NCI-H1694 (cell line): ENCODE measurements around the gene GMPR2.
A peak's percentile ranks its signal among the peaks of the same experiment; 100 is the strongest.

Experiments
- DNase-seq: peaks from one replicate; lab custom pipeline; 2025; lab: John Stamatoyannopoulos, UW

GMPR2 gene

DNA sequence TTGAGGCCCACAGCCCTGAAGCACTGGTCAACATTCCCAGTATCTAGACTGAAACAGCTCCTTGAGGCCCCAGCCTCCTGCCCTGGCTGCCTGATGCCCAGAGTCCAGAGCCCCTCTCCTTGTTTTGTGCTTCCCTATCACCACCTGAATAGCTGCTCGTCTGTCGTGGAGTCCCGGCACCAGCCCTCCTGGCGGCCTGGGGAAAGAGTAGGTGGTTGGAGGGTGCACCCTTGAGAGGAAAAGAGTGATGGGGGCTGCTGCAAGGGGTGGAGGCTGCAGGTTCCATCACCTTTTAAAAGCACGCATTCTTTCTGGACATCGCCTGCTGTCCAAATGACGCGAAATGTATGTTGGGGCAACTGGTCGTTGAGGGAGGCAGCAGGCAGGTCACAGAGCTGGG, 35.5 kb downstream of the GMPR2 start:
- no peak for DNase-seq

DNA sequence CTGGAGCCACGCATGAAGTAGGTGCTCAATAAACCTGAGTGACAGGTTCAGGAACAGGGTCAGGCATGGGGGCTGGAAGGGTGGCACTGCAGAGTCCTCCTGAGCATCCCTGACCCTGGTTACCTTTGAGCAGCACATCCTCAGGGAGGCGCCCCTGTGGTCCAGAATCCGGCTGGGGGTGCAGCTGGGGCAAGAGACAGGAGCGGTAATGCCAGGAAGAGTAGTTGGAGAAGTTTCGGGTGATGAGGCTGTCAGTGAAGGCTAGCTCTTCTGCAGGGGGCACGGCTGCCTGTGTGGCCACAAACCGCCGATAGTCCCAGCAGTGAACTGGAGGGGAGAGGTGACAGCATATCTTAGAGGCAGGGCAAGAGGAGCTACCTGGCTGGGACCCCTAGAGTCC, 36.6 kb downstream of the GMPR2 start:
- no peak for DNase-seq

DNA sequence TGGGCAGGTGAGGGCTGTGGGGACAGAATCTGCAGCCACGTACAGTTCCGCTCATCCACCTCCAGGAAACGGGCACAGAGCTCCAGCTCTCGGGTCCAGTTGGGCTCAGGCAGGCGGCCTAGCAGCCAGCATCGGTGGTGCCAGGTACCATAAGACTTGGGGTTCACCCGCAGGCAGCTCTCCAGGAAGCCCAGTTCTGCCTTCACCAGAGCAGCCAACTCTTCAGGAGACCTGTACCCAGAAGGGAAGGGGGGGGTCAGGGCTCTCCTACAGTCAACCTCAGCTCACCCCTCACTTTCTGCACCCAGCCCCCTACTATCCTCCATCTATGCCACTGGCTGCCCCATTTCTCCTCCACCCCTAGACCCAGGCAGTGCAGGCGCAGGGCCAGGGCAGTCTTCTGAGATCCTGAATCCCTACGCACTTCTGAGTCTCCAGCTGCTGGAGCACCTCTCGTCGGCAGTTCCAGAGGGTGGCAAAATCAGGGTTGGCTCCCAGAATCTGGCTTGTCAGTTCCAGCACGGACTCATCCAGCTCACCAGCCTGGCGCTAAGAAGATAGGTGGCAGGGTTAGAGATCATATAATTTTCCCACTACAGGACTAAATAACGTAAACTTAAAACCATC, 37.3 kb downstream of the GMPR2 start:
- DNase-seq: no peak

DNA sequence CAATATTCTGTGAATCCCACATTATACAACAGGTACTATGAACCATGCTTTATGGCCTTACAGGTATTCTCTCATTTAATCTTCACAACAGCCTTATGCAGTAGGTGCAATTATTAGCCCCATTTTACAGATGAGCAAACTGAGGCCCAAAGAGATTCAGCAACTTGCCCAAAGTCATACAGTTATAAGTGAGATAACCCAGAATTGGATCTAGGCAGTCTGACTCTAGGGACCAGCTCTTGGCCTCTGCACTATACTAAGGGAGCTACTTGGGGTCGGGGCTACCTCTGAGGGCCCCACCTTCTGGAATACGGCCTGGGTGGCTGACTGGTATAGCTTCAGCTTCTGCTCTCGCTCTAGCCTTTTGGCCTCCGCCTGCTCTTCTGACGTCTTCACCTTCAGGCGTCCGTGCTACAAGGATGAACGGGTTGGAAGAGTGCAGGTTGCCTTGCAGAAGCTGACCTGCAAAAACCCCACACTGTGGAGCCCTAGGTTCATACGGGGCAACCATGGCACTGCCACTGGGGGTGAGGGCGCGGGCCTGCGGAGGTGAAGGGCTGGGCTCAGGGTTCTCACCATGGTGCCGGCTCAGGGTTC, 37.9 kb downstream of the GMPR2 start:
- DNase-seq: no peak

DNA sequence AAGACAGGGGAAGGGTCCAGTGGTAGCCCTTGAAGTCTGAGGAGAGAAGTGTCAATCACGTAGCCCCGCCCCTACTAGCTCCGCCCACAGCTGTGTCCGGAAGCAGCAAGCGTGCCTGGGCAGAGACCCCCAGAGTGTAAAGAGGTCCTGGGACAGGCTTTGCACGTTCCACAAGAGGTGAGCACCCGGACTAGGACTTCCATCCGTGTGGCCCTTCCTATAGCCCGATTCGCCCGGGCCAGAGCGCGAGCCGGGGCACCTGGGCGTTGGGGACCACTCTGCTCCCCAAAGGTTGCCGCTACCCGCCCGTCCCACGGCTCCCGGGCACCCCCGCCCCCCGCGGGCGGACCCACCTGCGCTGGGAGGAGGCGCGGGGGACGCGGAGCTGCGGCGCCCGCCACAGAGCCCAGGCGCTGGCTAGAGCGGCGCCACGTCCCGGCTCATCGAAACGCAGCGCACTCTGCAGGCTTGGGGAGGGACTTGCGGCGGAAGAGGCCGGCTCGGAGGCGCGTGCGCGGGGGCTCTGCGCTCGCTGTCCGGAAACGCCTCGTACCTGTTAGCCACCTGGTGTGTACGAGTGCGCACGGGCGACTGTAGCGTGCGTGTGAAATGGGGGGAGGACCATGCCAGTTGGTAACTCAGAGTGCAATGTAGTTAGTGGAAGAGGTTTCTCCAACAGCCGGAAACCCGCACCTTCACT, 38.6 kb downstream of the GMPR2 start, which contains the start of gene RABGGTA:
Gene RABGGTA, minus strand, starts transcription at position 464 of the 700 bp plus-strand sequence. CDS start 482 bp downstream, outside the sequence.
- DNase-seq: peak; percentile 87

DNA sequence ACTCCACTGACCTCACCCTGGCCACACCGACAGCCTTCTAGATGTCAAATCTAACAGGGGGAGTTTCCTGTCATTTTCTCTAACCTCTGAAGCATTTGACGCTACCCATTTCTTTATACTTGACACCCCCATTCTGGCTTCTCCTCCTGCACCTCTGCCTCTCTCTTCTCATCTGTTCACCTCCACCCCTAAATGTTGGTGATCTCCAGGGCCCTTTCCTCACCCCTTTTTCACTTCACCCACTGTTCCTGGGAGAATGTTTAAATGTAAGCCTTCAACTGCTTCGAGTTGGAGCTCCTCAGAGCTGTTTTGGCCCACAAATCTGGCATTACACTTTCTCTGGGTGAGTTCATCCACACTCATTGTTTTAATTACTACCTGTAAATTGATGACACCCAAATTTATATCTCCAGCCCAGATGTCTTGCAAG, 39.1 kb downstream of the GMPR2 start:
- DNase-seq: no peak

DNA sequence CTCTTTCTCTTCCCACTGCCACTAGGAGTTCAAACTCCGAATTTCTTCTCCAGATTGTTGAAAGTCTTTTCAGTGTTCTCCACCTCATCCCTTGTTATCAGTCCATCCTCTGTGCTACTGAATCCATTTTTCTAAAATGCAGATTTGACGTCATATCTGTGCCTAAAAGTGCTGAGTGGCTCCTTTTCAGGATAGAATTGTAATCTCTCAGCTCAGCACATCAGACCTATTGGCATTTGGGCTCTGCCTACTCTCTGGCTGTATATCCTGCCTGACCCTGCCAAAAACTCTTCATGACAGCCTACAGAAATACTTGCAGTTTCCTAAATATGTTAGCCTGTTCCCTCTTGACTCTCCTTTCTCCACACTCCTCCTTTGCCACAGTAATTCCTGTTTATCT, 39.7 kb downstream of the GMPR2 start:
- DNase-seq: no peak

DNA sequence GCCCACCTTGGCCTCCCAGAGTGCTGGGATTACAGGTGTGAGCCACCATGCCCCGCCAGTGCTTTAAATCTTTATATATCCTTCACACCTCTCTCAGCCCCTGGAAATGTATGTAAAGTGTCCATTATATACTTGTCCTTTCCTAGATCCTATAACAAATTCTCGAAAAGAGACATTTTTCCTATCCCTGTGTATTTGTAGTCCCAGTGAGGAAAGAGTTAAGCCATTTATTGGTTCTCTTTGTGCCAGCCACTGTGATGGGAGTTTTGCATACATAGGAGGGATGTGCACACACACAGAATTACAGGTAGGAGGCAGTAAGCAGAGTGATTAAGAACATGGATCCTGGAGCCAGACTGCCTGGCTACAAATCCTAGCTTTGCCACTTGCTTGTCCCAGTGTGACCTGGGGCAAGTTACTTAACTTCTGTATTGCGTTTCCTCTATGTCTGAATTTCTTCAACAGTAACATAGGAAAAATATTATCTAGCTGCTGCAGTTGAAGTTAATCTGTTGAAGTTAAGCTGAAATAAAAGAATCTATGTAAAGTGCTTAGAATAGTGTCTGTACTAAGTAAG, 40.8 kb downstream of the GMPR2 start:
- DNase-seq: no peak

DNA sequence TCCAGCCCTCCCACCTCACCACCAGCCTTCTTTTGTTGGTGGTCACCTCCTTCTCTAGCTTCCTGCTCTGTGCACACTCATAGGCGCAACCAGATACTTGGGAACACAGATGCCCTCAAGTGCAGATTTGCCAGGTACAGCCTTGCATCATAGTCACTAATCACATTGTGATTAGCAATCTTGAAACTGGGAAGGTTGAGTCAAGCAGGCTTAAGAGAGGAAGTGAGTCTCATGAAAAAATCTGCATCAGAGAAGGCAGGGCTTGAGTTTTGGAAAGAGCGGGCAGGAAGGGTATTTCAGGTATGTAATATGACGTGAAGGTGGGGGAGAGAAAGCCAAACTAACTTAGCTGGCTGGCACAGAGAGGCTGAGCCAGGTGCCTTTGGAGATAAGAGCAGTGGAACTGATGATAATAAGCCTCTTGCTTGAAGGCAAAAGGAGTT, 41.4 kb downstream of the GMPR2 start:
- no peak for DNase-seq

DNA sequence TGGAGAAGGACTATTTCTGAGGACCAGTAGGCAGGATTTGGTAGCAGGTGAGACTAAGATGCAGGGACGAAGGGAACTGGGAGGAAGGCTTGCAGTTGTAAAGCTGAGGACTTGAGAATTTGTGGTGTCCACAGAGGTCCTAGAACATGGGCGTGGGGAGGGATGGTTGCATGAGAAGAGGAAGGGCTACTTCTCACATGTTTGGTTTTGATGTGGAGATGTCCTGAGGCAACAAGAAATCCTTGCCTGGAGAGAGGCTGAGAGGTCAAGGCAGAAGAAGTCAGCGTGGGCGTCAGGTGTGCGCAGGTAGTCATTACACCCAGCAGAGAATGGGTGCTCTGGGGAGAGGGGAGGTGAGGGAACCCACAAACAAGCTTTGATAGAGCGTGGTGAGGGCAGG, 44.3 kb downstream of the GMPR2 start:
- DNase-seq: no peak

DNA sequence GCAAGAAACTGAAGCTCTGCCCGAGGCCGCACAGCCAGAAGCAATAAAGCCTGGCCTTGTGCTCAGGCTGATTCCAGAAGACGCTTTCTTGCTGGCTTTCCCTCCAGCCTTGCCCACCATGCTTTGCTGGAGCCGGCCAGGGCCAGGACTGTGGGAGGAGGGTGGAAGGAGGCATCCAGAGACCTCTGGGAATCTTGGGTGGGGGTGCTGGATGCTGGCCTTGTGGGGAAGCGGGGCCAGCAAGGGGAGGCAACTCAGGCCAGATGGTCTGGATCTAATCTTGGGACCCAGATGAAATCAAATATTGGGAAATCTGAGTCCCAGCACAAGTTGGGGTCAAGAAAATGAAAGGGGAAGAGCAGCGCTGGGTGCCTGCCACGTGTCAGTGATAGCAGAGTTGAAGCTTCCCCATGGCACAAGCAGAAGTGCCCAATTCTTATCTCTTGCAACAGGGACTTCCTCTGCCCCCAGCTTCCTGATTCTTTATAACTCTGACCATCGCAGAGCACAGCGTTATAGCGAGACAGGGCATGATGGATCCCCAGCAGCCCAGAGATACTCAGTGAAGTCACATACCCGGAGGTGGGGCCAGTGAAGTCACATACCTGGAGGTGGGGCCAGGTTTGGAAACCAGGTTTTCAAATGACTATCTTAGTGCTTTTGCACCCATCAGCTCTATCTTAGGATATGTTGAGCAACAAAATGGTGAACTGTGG, 45.0 kb downstream of the GMPR2 start:
- no peak for DNase-seq

DNA sequence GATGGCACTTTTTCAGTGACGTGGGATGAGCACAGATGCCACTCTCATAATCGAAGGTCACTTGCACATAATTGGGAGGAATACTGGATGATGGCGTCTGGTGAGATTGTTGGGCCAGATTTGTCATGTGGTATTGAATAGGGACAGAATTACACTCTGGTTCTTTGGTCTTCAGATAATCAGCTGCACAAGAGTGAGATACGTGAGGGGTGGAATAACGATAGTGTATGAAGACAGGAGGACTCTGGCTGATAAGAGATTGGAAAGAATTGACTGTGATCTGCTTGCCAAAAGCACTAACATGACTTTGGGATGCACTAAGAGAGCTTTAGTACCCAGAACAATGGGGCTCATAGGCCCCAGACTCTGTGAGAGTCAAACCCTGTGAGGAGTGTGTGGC, 45.7 kb downstream of the GMPR2 start:
- no peak for DNase-seq

DNA sequence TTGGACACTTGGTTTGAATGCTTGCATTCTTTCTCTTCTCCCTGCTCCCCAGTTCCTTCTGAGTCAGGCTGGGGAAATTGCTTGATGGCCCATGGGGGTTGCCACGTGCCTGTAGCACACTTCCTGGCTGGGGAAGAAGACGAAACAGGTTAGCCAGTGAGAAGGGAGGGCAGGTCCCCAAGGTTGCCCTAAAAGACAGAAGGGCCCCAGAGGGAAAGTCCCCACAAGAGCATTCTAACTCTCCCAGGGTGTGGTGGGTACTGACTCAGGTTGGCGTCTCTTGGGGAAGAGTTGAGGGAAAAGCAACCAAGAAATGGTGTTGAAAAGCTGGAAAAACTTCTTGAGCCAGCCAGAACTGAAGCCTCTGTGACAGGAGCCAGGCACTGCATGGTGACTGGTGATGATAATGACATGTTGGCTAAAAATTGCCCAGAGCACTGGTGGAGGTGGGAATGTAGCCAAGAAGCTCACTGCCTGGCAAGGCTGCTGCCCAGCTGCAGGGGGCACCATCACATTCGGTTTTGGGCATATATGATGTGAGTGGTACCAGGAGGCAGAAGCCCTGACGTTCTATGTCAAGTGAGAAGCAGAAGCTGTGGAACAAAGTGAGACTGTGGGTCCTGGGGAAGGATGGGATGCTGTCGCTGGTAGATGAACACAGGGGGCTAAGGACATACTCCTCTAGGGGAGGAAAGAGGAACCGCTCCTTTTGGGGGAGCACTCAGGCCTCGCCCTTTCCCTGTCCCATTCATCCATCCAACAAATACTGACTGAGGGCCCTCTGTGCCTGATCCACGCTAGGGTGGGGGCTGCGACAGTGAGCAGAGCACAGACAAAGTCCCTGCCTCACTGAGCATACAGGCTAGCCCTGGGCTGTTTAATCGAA, 46.8 kb downstream of the GMPR2 start:
- peak; percentile 77 for DNase-seq

DNA sequence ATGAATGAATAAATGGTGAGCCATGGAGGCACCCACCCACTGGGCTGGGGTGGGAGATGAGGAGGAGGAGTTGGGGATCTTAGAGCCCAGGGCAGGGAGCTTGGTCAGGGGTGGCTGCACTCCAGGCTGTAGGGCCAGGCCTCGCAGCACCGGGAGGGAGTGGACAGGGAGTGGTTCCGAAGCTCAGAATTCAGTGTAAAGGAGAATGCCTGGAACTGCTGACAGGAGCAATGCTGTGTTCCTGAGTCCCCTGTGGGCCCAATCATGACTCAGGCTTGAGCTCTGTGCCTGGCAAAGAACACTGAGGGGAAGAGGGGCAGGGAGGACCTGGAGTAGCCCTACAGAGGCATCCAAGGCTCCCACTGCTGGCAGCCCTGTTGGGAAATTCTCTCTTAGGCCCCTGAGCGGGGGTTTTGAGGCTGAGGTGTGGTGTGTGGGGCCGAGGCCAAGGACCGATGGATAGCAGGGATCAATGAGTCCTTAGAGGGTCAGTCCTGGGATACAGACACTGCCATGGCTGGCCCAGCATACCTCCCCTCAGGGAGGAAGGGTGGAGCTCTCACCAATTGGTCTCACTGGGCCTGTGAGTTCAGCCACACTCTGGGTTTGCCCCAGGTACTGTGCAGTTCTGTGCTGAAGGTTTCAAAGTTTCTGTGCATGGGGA, 48.2 kb downstream of the GMPR2 start:
- no peak for DNase-seq

DNA sequence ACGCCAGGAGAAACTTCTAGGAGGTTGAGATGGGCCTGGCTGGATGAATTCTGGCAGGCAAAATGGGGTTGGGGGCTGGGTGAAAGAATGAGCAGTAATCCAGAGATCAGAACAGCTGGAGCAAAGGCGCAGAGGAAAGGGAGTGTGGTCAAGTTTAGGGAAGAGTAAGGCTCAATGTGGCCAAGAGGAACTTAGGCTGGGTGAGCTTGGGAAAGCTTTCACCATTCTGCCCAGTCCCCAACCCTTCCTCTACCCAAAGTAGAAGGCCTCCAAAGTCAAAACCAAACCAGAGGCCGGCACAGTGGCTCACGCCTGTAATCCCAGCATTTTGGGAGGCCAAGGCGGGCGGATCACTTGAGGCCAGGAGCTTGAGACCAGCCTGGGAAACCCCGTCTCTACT, 48.9 kb downstream of the GMPR2 start:
- DNase-seq: no peak

DNA sequence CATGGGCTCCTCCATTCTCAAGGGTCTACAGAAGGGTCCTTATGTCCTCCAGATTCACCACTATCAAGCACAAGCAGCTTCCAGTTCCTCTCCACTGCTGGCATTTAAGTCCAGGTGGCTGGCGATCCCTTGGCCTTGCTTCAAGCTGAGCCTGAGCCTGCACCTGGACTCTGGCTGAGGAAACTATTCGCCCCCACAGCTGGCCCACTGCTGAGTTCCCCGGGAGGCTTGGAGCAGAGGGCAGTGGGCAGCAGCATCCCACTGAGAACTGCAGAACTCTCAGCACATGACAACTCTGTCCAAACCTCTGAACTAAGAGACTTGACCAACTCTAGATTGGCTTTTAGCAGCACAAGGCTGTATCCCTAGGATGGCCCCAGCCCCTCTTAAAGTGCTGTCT, 50.0 kb downstream of the GMPR2 start:
- DNase-seq: no peak

DNA sequence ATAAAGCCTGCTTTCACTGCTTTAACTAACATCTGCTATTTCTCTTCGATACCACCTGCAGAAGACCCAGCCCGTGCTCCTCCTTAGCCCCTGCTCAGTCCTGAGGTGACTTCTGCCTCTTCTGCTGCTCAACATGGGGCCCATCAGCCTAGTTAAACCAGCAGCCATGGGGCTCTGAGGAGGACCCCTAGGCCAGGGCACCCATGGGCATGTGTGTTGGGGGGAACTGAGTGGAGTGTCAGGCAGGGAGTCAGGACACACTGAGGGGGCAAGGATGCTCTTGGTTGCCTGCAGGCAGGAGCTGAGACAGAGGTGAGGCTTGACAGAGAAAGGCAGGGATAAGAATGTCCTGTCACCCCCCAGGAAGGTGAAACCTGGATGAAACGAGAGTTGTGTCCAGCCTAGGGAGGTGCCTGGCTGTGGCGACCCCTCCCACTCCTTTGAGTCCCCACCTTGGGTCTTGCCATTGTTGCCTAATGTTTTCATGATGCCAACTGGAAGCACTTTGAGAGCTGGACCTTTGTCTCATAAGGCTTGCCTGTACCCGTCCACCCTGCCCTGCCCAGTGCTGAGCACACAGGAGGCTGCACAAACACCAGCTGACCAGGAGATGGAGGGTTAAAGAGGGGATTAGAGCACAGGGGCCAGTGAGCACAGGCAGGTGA, 51.2 kb downstream of the GMPR2 start:
- DNase-seq: no peak

DNA sequence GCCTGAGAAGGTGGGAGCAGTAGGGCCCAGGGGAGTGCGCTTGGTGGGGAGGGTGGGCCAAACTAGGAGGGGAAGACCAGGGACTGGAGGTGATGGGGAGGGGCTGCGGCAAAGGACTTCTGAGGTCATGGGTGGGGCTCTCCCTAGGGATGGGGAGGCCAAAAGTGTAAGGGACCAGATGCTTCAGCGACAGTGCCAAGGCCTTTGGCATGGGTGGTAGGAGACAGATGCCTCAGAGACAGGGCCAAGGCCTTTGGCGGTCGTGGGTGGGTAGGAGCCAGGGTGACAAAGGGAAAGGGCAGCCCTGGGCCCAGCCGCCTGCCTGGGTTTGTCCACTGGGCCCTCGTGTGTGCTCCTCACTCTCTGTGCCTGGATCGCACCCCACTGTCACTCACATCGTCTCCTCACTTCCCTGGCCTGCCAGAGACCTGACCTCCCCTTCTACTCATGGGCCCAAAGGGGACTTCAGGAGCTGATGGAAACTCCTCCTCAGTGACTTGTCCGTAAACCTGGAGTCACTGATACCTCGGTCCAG, 51.8 kb downstream of the GMPR2 start:
- DNase-seq: peak; percentile 48

DNA sequence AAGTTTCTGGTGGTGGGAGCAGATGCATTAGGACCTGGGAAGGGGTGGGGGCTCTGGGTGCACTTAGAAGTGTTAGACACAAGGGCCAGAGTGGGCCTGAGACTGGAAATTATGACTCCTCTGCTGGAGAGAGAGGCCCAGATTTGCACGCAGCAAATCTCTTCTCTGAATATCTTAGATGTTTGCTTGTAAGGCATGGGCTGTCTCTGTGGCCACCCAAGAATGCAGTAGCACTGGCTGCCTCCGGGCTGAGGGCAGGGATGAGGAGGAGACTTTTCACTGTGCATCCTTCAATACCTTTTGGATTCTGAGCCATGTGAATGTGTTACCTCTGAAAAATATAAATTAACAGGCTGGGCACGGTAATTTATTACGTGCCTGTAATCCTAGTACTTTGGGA, 52.6 kb downstream of the GMPR2 start:
- no peak for DNase-seq

DNA sequence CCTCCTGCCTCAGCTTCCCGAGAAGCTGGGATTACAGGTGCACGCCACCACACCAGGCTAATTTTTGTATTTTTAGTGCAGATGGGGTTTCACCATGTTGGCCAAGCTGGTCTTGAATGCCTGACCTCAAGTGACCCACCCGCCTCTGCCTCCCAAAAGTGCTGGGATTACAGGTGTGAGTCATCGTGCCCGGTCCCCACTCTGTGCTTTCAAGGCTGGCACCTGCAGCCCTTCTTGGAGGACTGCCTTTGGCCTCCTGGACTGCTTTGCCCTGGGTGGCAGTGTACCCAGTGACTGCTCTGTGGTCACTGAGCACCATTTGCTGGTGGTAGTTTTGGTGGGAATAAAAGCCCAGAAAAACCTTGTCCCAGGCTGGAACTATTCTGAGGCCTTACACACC, 54.3 kb downstream of the GMPR2 start:
- no peak for DNase-seq
